ENCODE data around the gene VWA8.

DNA sequence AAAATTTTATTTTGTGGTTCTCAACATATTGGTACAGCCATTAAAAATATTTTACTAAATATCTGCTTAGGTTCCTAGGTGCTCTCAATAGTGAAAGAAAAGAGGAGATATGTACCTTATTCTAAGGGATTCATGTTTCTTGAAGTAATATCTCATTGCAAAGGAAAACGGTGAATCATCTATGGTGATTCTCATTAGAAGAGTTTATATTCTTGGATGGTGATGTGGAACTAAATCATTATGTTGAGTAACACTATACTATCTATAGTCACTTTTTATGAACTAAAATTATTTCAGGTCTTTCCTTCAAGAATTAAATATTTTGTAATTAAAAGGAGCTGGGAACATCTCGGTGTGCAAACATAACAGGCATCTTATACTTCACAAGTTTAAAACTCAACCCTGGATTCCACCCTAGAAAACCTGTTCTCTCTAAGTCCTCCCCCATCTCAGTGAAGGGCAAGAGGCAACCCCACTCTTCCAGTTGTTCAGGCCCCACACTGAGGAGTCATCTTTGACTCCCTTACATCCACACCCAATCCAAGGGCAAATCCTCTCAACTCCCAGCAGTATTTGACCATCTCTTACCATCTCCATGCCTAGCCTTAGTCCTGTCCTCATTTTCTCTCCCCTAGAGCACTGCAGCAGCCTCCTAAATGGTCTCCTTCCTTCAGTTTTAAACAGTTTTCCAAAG, 363.4 kb downstream of the VWA8 start:
- TF ChIP-seq, protein P1, sequence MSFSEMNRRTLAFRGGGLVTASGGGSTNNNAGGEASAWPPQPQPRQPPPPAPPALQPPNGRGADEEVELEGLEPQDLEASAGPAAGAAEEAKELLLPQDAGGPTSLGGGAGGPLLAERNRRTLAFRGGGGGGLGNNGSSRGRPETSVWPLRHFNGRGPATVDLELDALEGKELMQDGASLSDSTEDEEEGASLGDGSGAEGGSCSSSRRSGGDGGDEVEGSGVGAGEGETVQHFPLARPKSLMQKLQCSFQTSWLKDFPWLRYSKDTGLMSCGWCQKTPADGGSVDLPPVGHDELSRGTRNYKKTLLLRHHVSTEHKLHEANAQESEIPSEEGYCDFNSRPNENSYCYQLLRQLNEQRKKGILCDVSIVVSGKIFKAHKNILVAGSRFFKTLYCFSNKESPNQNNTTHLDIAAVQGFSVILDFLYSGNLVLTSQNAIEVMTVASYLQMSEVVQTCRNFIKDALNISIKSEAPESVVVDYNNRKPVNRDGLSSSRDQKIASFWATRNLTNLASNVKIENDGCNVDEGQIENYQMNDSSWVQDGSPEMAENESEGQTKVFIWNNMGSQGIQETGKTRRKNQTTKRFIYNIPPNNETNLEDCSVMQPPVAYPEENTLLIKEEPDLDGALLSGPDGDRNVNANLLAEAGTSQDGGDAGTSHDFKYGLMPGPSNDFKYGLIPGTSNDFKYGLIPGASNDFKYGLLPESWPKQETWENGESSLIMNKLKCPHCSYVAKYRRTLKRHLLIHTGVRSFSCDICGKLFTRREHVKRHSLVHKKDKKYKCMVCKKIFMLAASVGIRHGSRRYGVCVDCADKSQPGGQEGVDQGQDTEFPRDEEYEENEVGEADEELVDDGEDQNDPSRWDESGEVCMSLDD (tag by site-specific recombination; IDR thresholded peaks at IDR 0.05): no peak
- TF ChIP-seq ZNF274 (IDR thresholded peaks at IDR 0.05; ENCODE audit: low read length): no peak
- no peak for TF ChIP-seq ZNF274 (tag by site-specific recombination; IDR thresholded peaks at IDR 0.05; ENCODE audit: borderline replicate concordance)
- no peak for TF ChIP-seq CTCF (tag by site-specific recombination; IDR thresholded peaks at IDR 0.05)
- TF ChIP-seq ZNF416 (tag by site-specific recombination; IDR thresholded peaks at IDR 0.05): no peak
- TF ChIP-seq KLF16 (tag by site-specific recombination; IDR thresholded peaks at IDR 0.05): no peak
- TF ChIP-seq KLF1 (tag by site-specific recombination; IDR thresholded peaks at IDR 0.05): no peak
- no peak for TF ChIP-seq KLF9 (tag by site-specific recombination; IDR thresholded peaks at IDR 0.05; ENCODE audit: low read depth)
- no peak for TF ChIP-seq ZNF558 (tag by site-specific recombination; IDR thresholded peaks at IDR 0.05)
- TF ChIP-seq REST (tag by site-specific recombination; IDR thresholded peaks at IDR 0.05): no peak
- no peak for TF ChIP-seq ZNF521 (tag by site-specific recombination; IDR thresholded peaks at IDR 0.05)
- no peak for TF ChIP-seq PRDM4 (tag by site-specific recombination; IDR thresholded peaks at IDR 0.05)
- TF ChIP-seq ZBTB49 (tag by site-specific recombination; IDR thresholded peaks at IDR 0.05; ENCODE audit: low read depth): no peak
